ENCODE results near the gene LRRC74B. TPM values are rescaled to one million over a fixed set of nuclear protein-coding genes. Genes with fewer than 3 reads are reported as not detected.

LRRC74B gene
- total RNA-seq, 1 donor from 2014 or later: not detected

GRCh38 chr22:21073023-21073422 is 27.3 kb downstream of the LRRC74B start:
- Mint-ChIP-seq H3K36me3 (no peaks in the 10 kb centered on the region), H3K27me3 (ENCODE audit: low read depth) (no peaks in the 10 kb centered on the region), H3K4me3 (no peak overlapping the region), H3K4me1 (no peaks in the 10 kb centered on the region), H3K9me3 (peaks cover 6% of the 10 kb centered on the region), H3K27ac (no peak overlapping the region)
- no peak for DNase-seq (ENCODE audit: low spot score in 2 of 2, unreplicated experiment in 2 of 2)
- TF ChIP-seq CTCF (IDR thresholded peaks at IDR 0.05; ENCODE audit: unreplicated experiment): no peak

DNA sequence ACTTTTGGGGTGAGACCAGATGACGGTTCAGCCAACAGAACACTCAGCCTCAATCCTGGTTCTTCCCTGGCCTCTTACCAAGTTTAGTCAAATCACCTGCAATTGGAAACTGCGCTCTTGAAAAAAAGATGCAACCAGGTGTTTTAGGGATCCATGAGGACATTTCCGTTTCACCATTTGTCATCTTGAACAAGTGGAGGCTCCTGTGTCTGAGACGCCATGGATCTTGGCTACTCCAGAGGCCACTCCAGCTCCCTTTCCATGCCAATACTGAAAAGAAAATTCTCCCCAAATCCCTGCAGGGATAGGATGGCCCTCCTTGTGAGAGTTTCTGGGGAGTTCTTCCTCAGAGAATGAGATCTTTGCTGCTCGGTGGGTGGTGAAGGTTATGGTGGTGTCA is 27.7 kb downstream of the LRRC74B start:
- H3K36me3 Mint-ChIP-seq: no peaks in the 10 kb centered on the region
- no peaks in the 10 kb centered on the region for H3K4me1 Mint-ChIP-seq
- no peak overlapping the region for H3K4me3 Mint-ChIP-seq
- H3K27me3 Mint-ChIP-seq (ENCODE audit: low read depth): no peaks in the 10 kb centered on the region
- peaks cover 6% of the 10 kb centered on the region for H3K9me3 Mint-ChIP-seq
- no peak for DNase-seq (ENCODE audit: low spot score in 2 of 2, unreplicated experiment in 2 of 2)
- no peak for TF ChIP-seq CTCF (IDR thresholded peaks at IDR 0.05; ENCODE audit: unreplicated experiment)
- no peak overlapping the region for H3K27ac Mint-ChIP-seq

- DNase-seq (ENCODE audit: low spot score in 2 of 2, unreplicated experiment in 2 of 2): no peak
- no peak overlapping the region for H3K4me3 Mint-ChIP-seq
- no peaks in the 10 kb centered on the region for H3K4me1 Mint-ChIP-seq
- no peaks in the 10 kb centered on the region for H3K27me3 Mint-ChIP-seq (ENCODE audit: low read depth)
- no peak overlapping the region for H3K27ac Mint-ChIP-seq
- no peak for TF ChIP-seq CTCF (IDR thresholded peaks at IDR 0.05; ENCODE audit: unreplicated experiment)
- no peaks in the 10 kb centered on the region for H3K36me3 Mint-ChIP-seq
- H3K9me3 Mint-ChIP-seq: peaks cover 6% of the 10 kb centered on the region
These were observed 28.5 kb downstream of the LRRC74B start for GRCh38 chr22:21074102-21074715.

DNA sequence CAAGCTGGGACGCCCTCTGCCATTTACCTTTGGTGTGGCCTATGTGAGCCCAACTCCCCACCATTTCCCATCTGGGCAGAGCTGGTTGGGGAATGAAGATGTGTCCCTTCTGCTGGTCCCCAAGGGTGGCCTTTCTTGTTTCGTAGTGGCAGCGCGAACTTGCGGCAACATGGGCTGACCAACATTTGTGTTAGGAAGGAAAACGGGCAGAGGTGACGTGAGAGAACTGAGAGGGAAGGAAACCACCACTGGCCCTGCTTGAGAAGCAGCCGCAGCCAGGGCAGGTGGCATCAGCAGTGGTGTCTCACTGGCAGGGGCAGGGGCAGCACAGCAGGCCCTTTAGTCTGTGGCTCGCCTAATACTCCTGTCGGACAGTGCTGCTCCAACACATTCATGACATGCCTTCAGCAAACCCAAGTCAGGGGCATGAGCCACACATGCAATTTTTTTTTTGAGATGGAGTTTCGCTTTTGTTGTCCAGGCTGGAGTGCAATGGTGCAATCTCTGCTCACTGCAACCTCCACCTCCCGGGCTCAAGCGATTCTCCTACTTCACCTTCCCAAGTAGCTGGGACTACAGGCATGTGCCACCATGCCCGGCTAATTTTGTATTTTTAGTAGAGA is 29.9 kb downstream of the LRRC74B start:
- H3K27ac Mint-ChIP-seq: no peak overlapping the region
- no peak for DNase-seq (ENCODE audit: low spot score in 2 of 2, unreplicated experiment in 2 of 2)
- no peaks in the 10 kb centered on the region for H3K27me3 Mint-ChIP-seq (ENCODE audit: low read depth)
- no peak for TF ChIP-seq CTCF (IDR thresholded peaks at IDR 0.05; ENCODE audit: unreplicated experiment)
- no peak overlapping the region for H3K4me3 Mint-ChIP-seq
- peaks cover 6% of the 10 kb centered on the region for H3K9me3 Mint-ChIP-seq
- no peaks in the 10 kb centered on the region for H3K36me3 Mint-ChIP-seq
- no peaks in the 10 kb centered on the region for H3K4me1 Mint-ChIP-seq

- H3K9me3 Mint-ChIP-seq: peaks cover 4% of the 10 kb centered on the region
- H3K4me3 Mint-ChIP-seq: no peak overlapping the region
- no peaks in the 10 kb centered on the region for H3K4me1 Mint-ChIP-seq
- no peaks in the 10 kb centered on the region for H3K36me3 Mint-ChIP-seq
- no peak overlapping the region for H3K27ac Mint-ChIP-seq
- no peak for DNase-seq (ENCODE audit: low spot score in 2 of 2, unreplicated experiment in 2 of 2)
- TF ChIP-seq CTCF (IDR thresholded peaks at IDR 0.05; ENCODE audit: unreplicated experiment): no peak
- H3K27me3 Mint-ChIP-seq (ENCODE audit: low read depth): no peaks in the 10 kb centered on the region
These were observed 31.3 kb downstream of the LRRC74B start for GRCh38 chr22:21076912-21077625.

Measured in mesothelial cell of epicardium (in vitro differentiated cells).